ENCODE measurements around the gene FGD3.

FGD3 gene

DNA sequence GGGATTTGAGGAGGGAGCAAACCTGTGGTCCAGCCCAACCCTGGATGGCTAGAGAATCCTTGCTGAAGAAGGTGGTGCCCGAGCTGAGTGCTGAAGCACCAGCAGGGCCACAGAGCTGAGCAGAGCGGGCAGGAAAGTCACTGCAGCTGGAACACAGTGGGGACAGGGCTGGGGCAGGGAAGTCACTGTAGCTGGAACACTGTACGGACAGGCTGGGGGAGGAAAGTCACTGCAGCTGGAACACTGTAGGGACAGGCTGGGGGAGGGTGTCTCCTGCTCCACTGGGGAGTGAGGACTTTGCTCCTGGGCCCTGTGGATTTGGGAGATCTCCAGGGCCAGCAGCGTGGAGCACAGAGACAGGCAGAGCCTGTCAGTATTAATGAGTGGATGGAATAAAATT is 102.2 kb downstream of the FGD3 start:
- H3K4me3 ChIP-seq (ENCODE audit: low read length), result no peak overlapping the region

DNA sequence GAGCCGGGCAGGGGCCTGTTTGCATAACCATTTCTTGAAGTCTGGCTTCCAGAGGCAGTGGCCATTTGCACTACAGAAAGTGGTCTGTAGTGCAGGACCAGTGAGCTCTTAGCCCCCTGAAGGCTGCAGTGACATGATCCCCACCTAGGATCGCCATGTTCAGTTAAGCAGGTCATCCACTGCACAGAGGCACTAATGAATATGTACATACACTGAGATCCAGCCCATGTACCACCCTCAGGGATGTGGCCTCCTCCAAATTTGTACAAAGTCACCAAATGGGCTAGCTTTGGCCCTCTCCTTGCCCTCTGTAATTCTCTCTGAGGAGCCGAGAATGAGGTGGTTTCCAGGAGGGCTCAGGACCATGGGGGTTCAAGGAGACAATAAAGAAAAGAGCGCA is 102.9 kb downstream of the FGD3 start:
- Histone ChIP-seq H3K4me3 (ENCODE audit: low read length) (no peak overlapping the region), H3K27me3 (replicated peaks; ENCODE audit: control insufficient read depth, insufficient read depth, low read length) (peaks cover 7% of the 10 kb centered on the region), H3K9me3 (ENCODE audit: control insufficient read depth, low read length) (peaks cover 8% of the 10 kb centered on the region), H3K36me3 (ENCODE audit: control insufficient read depth, insufficient read depth, low read length, severe bottlenecking) (no peaks in the 10 kb centered on the region), H3K4me1 (ENCODE audit: control insufficient read depth, insufficient read depth, low read length) (peaks cover 5% of the 10 kb centered on the region), H3K9ac (ENCODE audit: low read length) (no peak overlapping the region)
- no peak for DNase-seq (ENCODE audit: low read depth)

More for the DNA sequence above, 102.2 kb downstream of the FGD3 start:
- DNase-seq (ENCODE audit: low read depth), result no peak
- Histone ChIP-seq H3K36me3 (ENCODE audit: control insufficient read depth, insufficient read depth, low read length, severe bottlenecking) (no peaks in the 10 kb centered on the region), H3K4me1 (ENCODE audit: control insufficient read depth, insufficient read depth, low read length) (peaks cover 2% of the 10 kb centered on the region), H3K27me3 (replicated peaks; ENCODE audit: control insufficient read depth, insufficient read depth, low read length) (peaks cover 7% of the 10 kb centered on the region), H3K9ac (ENCODE audit: low read length) (no peak overlapping the region), H3K9me3 (ENCODE audit: control insufficient read depth, low read length) (peaks cover 8% of the 10 kb centered on the region)

DNA sequence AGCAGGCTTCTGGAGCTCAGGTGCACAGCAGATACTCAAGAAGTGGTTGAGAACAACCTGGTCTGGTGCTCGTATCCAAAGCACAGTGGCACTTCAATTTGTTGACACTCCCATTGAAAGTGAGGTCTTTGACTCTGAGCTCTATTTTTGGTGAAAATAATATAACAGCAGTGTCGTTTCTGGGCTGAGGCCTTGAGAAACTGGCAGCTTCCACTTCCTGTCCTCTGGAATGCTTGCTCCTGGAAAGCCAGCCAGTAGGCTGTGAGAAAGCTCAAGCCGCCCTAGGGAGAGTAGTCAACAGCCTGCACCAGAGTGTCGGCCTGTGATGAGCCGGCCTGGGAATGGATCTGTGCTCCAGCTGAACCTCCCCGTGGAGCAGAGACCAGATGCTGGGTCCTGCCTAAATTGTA is 104.4 kb downstream of the FGD3 start:
- DNase-seq (ENCODE audit: low read depth), result peak; percentile 22
- Histone ChIP-seq H3K9ac (ENCODE audit: low read length) (no peak overlapping the region), H3K36me3 (ENCODE audit: control insufficient read depth, insufficient read depth, low read length, severe bottlenecking) (no peaks in the 10 kb centered on the region), H3K4me1 (ENCODE audit: control insufficient read depth, insufficient read depth, low read length) (peaks cover 5% of the 10 kb centered on the region), H3K4me3 (ENCODE audit: low read length) (no peak overlapping the region), H3K27me3 (replicated peaks; ENCODE audit: control insufficient read depth, insufficient read depth, low read length) (peaks cover 7% of the 10 kb centered on the region), H3K9me3 (ENCODE audit: control insufficient read depth, low read length) (peaks cover 3% of the 10 kb centered on the region)

DNA sequence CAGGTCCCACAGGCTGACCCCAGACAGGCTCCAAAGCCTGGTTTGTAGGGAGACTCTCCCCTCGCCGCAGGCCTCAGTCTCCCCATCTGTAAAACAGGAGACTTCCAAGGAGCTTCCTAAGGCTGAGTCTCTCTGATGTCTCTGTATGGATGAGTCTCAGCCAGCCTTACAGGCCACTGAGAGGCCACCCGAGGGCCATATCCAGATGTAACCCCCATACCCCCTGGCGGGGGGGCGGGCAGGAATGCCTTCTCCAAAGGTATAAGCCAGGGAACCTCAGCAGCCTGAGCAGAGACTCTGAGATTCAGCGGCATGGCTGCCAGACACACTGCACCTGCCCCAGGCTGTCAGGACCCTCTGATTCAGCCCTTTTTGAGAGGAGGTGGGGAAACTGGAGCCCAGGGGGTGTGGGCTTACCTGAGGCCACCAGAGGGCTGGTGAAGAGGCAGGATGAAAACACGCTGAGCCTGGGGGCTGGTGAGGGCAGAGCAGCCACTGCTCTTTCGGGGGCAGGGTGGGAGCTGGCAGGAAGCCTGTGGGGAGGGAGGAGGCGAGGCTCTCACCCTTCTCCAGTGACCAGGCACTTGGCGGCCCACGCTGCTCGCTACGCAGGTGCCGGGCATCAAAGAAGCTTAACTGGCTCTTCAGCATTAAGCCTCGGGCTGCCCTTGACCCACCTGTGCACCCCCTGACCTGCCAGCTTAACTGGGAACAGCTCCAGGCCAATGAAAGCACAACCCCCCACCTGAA is 105.6 kb downstream of the FGD3 start:
- no peaks in the 10 kb centered on the region for H3K9me3 ChIP-seq (ENCODE audit: control insufficient read depth, low read length)
- no peak overlapping the region for H3K9ac ChIP-seq (ENCODE audit: low read length)
- no peaks in the 10 kb centered on the region for H3K27me3 ChIP-seq (replicated peaks; ENCODE audit: control insufficient read depth, insufficient read depth, low read length)
- no peak for DNase-seq (ENCODE audit: low read depth)
- H3K4me3 ChIP-seq (ENCODE audit: low read length), result no peak overlapping the region
- no peaks in the 10 kb centered on the region for H3K36me3 ChIP-seq (ENCODE audit: control insufficient read depth, insufficient read depth, low read length, severe bottlenecking)
- H3K4me1 ChIP-seq (ENCODE audit: control insufficient read depth, insufficient read depth, low read length), result peaks cover 5% of the 10 kb centered on the region

DNA sequence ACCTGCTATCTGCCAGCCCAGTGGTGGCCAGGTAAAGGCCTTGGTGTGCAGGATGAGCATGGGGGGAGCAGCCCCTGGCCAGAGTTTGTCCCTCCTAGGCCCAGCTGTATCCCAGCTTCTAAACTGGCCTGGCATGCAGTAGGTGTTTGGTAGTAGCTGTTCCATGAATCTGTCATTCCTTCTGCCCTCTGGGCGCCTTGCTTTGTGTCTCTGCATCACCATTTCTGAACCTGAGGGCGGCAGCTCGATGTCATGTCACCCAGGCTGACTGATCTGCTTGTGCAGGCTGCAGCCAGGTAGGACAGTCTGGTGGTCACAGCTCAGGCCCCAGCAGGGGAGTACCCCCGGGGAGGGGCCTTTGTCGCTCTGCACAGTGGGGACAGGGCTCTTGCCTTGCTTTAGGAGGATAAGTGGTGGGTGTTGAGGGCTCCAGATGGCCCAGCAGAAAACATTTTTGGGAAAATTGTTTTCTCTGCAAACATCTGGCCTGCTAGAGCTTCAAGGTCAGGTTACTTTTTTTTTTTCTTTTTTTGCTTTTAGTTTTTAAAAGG is 106.5 kb downstream of the FGD3 start:
- Histone ChIP-seq H3K36me3 (ENCODE audit: control insufficient read depth, insufficient read depth, low read length, severe bottlenecking) (no peaks in the 10 kb centered on the region), H3K9me3 (ENCODE audit: control insufficient read depth, low read length) (no peaks in the 10 kb centered on the region), H3K4me1 (ENCODE audit: control insufficient read depth, insufficient read depth, low read length) (peaks cover 5% of the 10 kb centered on the region), H3K9ac (ENCODE audit: low read length) (no peak overlapping the region), H3K27me3 (replicated peaks; ENCODE audit: control insufficient read depth, insufficient read depth, low read length) (no peaks in the 10 kb centered on the region), H3K4me3 (ENCODE audit: low read length) (no peak overlapping the region)
- no peak for DNase-seq (ENCODE audit: low read depth)

DNA sequence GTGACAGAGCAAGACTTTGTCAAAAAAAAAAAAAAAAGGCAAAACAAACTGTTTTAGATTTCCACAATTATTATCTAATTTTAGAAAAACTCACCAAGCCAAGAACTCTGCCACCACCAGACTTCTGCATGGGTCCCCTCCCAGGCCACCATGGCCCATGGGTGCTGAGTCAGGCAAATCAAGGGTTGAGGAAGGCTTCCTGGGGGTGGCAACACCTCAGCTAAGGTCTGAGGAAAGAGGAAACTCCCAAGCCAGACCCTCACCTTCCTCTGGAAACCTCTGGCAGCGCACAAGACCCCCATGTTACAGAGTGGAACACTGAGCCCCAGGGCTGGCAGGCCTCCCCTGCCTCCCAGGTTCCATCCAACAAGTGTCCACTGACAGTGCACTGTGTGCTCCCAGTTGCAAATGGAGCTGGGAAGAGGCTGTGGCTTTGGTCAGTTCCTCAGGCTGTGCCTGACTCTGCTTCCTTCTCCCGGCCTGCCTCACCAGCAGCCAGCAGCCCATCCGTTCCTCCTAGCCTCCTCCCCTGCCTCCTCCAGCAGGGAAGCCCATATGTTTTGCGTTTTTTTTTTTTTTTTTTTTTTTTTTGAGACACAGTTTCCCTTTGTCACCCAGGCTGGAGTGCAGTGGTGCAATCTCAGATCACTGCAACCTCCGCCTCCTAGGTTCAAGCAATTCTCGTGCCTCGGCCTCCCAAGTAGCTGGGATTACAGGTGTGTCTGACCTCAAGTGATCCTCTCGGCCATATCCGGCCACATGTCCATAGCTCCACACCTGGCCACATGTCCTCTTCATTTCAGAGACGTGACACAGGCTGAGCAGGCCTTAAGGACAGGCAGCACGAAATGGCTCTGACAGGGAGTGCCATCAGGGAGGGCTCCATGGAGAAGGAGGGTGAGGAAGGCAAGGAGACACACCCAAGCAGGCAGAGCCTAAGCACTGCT is 107.7 kb downstream of the FGD3 start:
- no peak for DNase-seq (ENCODE audit: low read depth)
- peaks cover 5% of the 10 kb centered on the region for H3K4me1 ChIP-seq (ENCODE audit: control insufficient read depth, insufficient read depth, low read length)
- peaks cover 1% of the 10 kb centered on the region for H3K27me3 ChIP-seq (replicated peaks; ENCODE audit: control insufficient read depth, insufficient read depth, low read length)
- H3K36me3 ChIP-seq (ENCODE audit: control insufficient read depth, insufficient read depth, low read length, severe bottlenecking), result no peaks in the 10 kb centered on the region
- no peak overlapping the region for H3K4me3 ChIP-seq (ENCODE audit: low read length)
- H3K9ac ChIP-seq (ENCODE audit: low read length), result no peak overlapping the region
- H3K9me3 ChIP-seq (ENCODE audit: control insufficient read depth, low read length), result no peaks in the 10 kb centered on the region

DNA sequence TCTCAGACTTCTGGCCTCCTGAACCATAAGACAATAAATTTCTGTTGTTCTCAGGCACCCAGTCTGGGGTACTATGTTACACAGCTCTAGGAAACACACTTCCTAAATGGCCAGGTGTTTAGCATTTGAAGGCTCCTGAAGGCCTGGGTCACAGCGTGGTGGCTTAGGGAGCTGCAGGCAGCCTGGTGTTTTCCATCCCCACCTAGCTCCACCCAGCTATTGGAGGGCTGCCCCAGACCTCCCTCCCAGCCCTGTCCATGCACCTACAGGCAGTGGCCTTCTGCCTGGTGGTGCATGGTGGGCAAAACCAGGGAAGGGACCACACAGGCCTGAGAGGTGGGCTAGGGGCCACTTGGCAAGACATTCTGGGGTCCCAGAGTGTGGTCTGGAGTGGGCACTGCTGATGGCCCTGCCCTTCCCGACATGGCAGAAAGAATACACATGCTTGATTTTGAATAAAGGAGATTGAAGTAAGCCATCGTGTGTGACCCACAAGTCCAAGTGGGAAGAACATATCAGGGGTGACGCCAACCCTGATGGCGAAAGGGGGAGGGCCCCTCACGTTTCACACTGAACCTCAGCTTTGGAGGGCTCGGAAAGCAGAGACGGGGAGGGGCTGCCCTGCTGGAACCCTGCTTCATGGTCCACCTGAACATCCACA is 109.8 kb downstream of the FGD3 start:
- Histone ChIP-seq H3K27me3 (replicated peaks; ENCODE audit: control insufficient read depth, insufficient read depth, low read length) (peaks cover 4% of the 10 kb centered on the region), H3K4me3 (ENCODE audit: low read length) (no peak overlapping the region), H3K9me3 (ENCODE audit: control insufficient read depth, low read length) (no peaks in the 10 kb centered on the region), H3K9ac (ENCODE audit: low read length) (no peak overlapping the region), H3K4me1 (ENCODE audit: control insufficient read depth, insufficient read depth, low read length) (peaks cover 14% of the 10 kb centered on the region), H3K36me3 (ENCODE audit: control insufficient read depth, insufficient read depth, low read length, severe bottlenecking) (no peaks in the 10 kb centered on the region)
- DNase-seq (ENCODE audit: low read depth), result no peak

DNA sequence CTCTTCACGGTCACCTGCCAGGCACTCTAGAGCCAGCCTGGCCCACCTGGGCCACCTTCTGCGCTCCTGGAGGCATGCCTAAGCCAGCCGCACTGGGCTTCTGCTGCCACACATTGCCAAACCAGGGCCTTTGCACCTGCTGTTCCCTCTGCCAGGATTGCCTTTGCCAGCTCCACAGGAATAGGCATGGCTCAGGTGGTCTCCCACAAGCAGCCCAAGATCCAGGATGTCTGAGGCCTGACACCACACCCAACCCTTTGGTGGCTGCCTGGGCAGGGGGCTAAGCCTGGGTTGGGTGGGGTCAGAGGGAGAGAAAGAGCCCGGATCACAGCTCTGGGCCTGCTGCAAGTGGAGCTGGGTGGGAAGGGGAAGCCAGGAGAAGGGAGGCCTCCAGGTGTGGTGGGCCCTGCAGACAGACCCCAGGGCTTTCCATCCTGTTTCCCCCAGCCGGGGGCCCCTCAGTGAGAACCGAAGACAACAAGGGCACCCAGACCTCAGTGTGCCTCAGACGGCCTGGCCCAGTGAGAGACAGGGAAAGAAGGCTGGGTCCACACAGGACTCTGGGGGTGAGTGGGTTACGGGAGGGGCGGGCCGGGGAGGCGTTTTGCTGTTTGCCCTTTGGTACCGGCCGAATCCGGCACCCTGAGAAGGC is 110.5 kb downstream of the FGD3 start:
- peaks cover 4% of the 10 kb centered on the region for H3K27me3 ChIP-seq (replicated peaks; ENCODE audit: control insufficient read depth, insufficient read depth, low read length)

DNA sequence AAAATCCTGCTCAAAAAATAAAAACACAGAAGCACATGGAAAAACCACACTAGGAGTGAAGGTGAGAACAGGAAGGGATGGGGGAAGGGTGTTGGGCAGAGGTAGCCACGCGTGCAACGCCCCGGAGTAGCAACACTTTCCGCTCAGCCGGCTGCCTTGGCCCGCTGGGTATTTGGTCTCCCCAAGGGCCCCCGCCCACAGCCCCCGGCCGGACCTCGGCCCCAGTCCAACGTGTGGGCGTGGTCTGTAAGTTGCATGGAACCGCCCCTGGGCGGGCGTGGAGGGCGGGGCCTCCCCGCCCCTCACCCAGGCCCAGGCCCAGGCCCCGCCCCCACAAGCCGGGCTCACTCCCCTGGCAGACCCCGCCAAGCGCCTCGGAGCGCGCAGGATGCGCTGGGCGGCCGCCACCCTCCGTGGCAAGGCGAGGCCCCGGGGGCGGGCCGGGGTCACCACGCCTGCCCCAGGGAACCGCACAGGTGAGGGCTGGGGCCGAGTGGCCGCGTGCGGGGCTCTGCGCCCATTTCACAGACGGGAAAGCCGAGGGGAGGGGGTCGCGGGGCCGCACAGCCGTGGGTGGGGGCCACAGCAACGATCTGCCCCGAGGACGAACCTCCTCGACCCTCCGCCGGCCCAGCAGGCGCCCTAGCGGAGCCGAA is 111.2 kb downstream of the FGD3 start, which contains the start of gene SUSD3:
SUSD3 (plus strand) TSS at position 347 of the 656 bp plus-strand sequence; CDS start at position 389, 42 bp downstream.
- no peak for DNase-seq (ENCODE audit: low read depth)
- no peaks in the 10 kb centered on the region for H3K9me3 ChIP-seq (ENCODE audit: control insufficient read depth, low read length)
- no peaks in the 10 kb centered on the region for H3K36me3 ChIP-seq (ENCODE audit: control insufficient read depth, insufficient read depth, low read length, severe bottlenecking)
- H3K27me3 ChIP-seq (replicated peaks; ENCODE audit: control insufficient read depth, insufficient read depth, low read length), result peaks cover 4% of the 10 kb centered on the region
- H3K9ac ChIP-seq (ENCODE audit: low read length), result no peak within 1 kb of the TSS
- H3K4me1 ChIP-seq (ENCODE audit: control insufficient read depth, insufficient read depth, low read length), result peaks cover 14% of the 10 kb centered on the region
- peak within 1 kb of the TSS; percentile 33 for H3K4me3 ChIP-seq (ENCODE audit: low read length)

More for the DNA sequence above, 110.5 kb downstream of the FGD3 start:
- Histone ChIP-seq H3K9ac (ENCODE audit: low read length) (no peak overlapping the region), H3K9me3 (ENCODE audit: control insufficient read depth, low read length) (no peaks in the 10 kb centered on the region), H3K4me3 (ENCODE audit: low read length) (no peak overlapping the region), H3K36me3 (ENCODE audit: control insufficient read depth, insufficient read depth, low read length, severe bottlenecking) (no peaks in the 10 kb centered on the region), H3K4me1 (ENCODE audit: control insufficient read depth, insufficient read depth, low read length) (peaks cover 14% of the 10 kb centered on the region)
- DNase-seq (ENCODE audit: low read depth), result no peak

DNA sequence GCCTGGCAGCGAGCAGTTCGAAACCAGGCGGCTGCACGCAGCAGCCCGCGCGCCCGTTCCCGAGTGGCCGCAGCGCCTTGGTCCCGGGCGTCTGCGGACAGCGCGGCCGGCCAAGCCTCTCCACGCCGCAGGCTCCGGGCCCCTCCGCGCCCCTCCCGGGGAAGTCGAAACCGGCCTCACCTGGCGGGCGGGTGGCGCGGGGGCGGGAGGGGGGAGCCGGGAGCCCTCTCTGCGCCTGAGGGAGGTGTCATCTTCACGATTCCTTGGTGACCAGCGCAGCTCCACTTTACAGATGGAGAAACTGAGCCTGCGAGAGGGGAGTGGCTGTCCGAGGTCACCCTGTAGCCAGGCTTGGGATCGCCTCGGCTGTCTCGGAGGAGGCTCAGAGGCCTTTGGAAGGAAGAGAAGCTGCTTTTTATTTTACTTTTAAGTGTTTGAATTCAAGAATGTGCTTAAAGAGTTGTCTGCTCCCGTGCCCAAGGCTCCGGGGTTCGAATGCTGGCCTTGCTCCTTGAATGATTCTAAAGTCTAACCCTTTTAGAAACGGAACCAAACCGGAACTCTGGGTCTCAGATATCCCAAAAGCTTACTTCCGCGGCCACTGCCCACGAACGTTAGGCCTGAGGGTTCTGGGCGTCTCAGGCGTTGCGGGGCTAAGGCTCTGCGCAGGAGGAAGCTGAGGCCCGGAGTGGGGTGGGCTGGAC is 111.8 kb downstream of the FGD3 start:
- Histone ChIP-seq H3K27me3 (replicated peaks; ENCODE audit: control insufficient read depth, insufficient read depth, low read length) (peaks cover 4% of the 10 kb centered on the region), H3K36me3 (ENCODE audit: control insufficient read depth, insufficient read depth, low read length, severe bottlenecking) (no peaks in the 10 kb centered on the region), H3K9ac (ENCODE audit: low read length) (no peak overlapping the region), H3K4me1 (ENCODE audit: control insufficient read depth, insufficient read depth, low read length) (peaks cover 14% of the 10 kb centered on the region), H3K4me3 (ENCODE audit: low read length) (peak overlapping the region; percentile 33), H3K9me3 (ENCODE audit: control insufficient read depth, low read length) (no peaks in the 10 kb centered on the region)
- DNase-seq (ENCODE audit: low read depth), result no peak
